Astrocyte of the spinal cord (primary cell): Measurements from ENCODE around the gene CIAO3.

Experiments used
- DNase-seq: peaks from one replicate; pipeline ENCODE4 v3.0.0; 2011; ENCODE audit warnings: low read depth, low spot score
- H3K4me3 ChIP-seq: 2 replicates; pipeline ENCODE4 v1.5.1; 2011; ENCODE audit warnings: low read depth, mild to moderate bottlenecking, low read length, moderate library complexity
- CTCF ChIP-seq: IDR thresholded peaks from 2 replicates; pipeline ENCODE4 v1.5.1; 2012; ENCODE audit warnings: low read depth, mild to moderate bottlenecking, low read length, inconsistent platforms
- in situ Hi-C: cut with HindIII; loops from 2 replicates; pipeline ENCODE4 v1.10.0; 2017; ENCODE audit warnings: low sequenced_read_pairs

CIAO3 gene

GRCh38 chr16:686459-687260 is 54.1 kb downstream of the CIAO3 start:
- DNase-seq, result no peak
- H3K4me3 ChIP-seq, result no peak overlapping the region
- in situ Hi-C loops, result no loop called here
- TF ChIP-seq CTCF, result no peak

- peak; percentile 36 for DNase-seq
- in situ Hi-C loops, result no loop called here
- no peak overlapping the region for H3K4me3 ChIP-seq
- TF ChIP-seq CTCF, result peak; percentile 57
Observed at GRCh38 chr16:685967-686366, 54.8 kb downstream of the CIAO3 start.

- in situ Hi-C loops, result no loop called here
- DNase-seq, result no peak
- no peak overlapping the region for H3K4me3 ChIP-seq
- TF ChIP-seq CTCF, result no peak
Observed at GRCh38 chr16:684961-685696, 55.7 kb downstream of the CIAO3 start.

- DNase-seq, result peak; percentile 95
- TF ChIP-seq CTCF, result no peak
- peak within 1 kb of the TSS; percentile 48 for H3K4me3 ChIP-seq
- in situ Hi-C loops, result no loop called here
Observed at GRCh38 chr16:684071-684794, 56.6 kb downstream of the CIAO3 start, which contains the start of gene JMJD8. TSS of gene JMJD8 (minus strand) at chr16:684334. CDS start at chr16:684319, 15 bp downstream.

GRCh38 chr16:683396-684070 is 57.3 kb downstream of the CIAO3 start:
- no peak for TF ChIP-seq CTCF
- H3K4me3 ChIP-seq, result peak overlapping the region; percentile 48
- no peak for DNase-seq
- in situ Hi-C loops, result no loop called here
